NCI-H345 treated with DMSO at 0.1 percent for 48 hours (cell line): Measurements from ENCODE around the gene CR1L.
"Not testable (repeated sequence)": the region's sequence is repeated elsewhere in the genome, so short reads cannot be mapped to it uniquely, and the experiment has no call there.

Experiments
- DNase-seq: peaks from one replicate; lab custom pipeline; 2025; ENCODE audit not compliant: unreplicated experiment; lab: John Stamatoyannopoulos, UW

CR1L gene

DNA sequence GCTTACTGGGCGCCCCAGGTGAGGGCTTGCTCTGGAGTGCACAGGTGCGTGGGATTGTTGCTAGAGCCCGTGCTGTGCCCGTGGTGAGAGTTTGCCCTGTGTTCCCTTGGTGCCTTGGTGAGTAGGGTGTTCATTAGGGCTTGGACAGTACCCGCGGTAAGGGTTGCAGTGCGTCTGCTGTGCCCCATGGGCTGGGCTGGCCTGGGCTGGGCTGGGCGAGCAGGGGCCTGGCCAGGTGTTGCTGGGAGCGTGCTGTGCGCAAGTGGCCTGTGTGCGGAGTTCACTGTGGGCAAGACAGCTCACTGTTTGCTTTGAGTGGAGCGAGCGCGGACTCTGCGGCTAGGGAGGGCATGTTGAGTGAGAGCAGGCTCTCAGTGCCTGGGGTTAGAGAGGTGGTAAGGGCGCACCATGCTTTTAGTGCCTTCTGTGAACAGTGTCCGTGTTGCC, 725 bp downstream of the CR1L start:
- DNase-seq, result no peak

DNA sequence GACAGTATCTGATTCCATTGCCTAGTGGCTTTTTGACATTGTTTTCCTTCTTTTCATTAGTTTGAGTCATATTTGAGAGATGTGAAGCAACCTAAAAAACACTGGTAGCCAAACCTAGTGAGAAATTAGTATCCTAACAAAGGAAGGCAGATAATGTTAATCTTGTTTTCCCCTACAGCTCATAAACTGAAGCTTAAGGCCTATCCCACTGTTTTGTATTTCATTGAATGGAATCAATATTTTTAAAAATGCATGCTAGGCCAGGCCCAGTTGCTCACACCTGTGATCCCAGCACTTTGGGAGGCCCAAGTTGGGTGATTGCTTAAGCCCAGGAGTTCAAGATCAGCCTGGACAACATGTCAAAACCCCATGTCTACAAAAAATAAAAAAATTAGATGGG, 1.2 kb downstream of the CR1L start:
- DNase-seq, result no peak

DNA sequence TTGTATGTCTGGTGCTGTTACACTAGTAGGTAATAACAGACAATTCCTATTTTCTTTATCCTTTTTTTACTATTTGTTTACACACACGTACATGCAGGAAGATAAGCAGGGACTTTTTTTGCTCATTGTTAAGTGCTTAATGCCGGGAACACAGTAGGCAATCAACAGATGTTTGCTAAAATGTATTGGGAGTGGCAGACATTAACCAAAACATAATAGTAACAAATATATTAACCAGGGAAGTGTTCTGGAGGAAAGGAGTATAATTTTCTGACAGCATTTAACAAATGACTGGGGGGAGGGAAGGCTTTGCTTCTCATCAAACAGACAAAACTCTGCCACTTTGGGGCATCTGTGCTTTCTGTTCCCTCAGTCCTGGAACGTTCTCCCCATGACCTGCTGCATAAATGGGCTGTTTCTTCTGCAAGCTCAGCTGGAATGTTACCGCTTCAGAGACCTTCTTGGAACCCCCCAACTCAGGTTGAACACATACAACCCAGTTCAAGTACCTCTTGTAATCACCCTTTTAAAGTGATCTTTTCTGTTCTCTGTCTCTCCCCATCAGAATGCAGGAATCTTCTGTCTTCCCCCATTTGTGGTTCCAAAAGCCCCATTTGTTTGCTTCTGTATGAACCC, 2.1 kb downstream of the CR1L start:
- DNase-seq, result peak; percentile 17

DNA sequence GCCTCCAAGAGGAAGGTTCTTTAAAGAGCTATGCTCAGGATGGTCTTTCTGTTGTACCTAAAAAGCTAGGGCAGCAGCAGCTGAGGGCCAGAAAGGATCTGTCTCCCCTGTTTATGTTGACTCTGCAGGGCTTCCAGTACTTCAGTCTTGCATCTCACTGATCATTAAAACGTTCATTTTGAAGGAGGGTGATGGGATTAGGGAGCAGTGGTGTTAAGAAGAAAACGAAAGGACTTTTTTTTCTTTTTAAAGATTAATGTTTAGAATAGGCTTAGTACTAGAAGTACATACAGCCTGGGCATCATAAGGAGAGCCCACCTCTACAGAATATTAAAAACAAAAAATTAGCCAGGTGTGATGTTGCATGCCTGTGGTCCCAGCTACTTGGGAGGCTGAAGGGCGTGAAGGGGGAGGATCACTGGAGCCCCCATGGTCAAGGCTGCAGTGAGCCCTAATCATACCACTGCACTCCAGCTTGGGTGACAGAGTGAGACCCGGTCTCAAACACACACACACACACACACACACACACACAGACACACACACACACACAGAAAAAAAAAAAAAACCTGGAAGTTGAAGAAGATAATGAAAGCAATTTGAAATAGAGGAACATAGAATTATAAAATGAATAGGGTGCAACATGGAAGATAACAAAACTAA, 2.9 kb downstream of the CR1L start:
- no peak for DNase-seq

DNA sequence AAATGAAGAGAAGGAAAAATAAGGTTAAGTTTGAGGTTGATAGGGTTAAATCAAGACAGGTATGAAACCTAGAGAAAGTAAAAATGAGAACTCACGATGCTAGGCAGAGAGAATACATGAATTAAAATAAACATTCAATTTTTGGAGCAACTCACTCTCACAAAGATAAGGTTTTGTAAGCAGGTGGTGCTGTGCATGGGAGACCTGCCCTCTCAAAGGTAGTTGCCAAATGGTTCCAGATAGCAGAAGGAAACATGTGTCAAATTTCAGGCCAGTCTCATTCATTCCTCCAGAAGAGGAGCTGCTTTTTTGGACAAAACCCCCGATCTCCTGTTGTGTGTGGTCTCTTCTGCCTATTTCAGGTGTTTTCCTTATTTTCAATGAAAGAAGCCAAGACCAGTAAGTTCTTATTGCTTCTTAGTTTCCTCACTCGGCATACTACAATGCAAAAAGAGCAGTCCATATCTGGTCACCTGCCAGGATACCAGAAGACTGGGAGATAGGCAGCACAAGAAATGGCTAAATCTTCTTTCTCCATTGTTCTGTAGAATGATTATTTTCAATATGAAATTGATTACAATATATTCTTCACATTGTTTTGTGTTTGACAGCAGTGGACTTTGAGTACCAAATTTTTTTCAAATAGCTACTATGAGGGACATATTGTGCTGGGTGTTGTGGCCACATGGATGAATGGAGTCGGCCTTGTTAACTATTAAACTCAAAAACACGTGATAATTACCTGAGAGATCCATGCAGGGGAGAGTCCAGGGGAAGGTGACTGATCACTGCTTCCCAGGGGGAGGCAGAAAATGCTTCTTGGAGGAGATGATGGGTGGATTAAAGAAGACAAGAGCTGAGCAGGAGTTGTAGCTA, 3.6 kb downstream of the CR1L start:
- no peak for DNase-seq

DNA sequence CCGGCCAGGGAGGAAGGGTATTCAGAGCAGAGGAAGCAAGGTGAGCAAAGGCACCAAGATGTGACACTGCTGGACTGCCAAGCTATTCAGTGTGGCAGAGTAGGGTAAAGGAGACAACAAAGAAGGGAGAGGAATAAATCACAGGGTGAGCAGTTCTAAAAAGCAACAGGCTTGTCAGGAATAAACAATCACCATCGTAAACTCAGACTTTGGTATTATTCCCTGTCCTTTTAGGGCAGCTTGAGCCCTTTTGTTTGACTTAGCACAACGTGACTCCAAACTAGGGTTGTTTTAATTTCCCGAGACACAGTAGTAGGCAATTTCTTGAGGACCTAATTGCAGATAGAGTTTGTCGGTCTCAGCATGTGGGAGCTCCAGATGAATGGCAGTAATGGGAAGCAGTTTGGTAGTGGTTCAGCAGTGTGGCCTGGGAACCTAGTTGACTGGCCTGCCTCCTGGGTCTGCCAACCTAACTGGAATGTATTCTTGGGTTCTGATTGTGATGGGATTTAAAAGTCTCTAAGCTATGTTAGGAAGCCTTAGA, 4.3 kb downstream of the CR1L start:
- no peak for DNase-seq

DNA sequence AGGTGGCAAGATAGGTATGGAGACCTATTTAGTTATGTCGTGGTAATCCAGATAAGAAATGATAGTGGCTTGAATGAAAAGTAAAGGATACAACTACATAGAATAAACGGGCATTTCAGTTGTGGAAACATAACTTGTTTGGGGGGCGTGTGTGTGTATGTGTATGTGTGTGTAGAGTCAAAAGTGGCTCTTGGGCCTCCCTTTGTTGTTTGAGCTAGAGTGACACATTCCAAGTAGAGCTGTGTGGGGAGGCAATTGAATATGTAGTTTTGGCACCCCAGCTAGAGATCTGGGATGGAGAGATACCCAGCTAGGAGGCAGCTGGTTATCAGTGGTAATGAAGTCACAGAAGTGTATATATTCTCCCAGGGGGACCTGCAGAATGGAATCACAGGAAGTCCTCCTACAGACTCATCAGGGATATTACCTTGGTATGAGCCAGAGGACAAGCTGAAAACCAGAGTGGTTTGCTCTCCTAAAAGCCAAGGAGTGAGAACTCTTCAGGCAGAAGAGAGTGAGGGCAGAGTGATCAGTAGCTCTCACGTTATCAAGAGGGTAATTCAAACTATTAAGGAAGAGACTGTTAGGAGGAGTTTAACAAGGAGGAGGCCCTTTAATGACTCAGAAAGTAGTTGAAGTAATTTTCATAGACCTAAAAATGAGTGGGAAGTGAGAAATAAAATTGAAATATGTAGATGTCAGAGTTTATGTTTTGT, 5.1 kb downstream of the CR1L start:
- no peak for DNase-seq

DNA sequence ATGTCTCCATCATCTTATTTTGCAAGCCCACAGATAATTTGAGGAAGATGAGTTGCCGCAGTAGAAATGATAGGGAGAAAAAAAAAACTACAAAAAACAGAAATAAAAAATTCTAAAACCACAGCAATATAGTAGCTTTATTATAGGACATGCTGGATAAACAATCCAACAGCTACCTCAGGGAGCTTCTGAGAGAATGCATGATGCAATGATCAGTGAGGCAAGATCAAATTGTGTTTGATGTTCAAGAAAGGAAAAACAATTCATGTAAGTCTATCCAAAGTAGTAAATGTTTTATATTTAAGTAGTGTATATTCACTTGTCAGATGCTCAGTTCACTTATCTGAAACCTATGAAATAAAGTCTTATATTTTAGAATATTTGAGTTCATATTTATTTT, 6.7 kb downstream of the CR1L start:
- no peak for DNase-seq

DNA sequence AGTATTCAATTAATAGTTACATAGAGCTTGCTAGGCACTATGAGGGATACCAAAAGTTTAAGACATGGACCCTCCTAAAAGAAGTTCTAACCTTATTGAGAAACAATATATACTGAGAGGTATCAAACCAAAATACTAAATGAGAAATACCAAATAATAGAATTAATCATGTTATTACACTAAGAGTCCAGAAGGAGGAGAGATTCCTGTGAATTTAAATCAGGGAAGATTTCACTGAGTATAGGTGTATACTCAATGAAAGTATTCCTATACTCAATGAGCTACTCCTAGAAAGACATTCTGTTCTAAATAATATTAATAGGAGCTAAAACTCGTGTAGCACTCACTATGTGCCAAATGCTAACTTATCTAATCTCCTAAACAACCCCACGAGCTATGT, 9.4 kb downstream of the CR1L start:
- no peak for DNase-seq

DNA sequence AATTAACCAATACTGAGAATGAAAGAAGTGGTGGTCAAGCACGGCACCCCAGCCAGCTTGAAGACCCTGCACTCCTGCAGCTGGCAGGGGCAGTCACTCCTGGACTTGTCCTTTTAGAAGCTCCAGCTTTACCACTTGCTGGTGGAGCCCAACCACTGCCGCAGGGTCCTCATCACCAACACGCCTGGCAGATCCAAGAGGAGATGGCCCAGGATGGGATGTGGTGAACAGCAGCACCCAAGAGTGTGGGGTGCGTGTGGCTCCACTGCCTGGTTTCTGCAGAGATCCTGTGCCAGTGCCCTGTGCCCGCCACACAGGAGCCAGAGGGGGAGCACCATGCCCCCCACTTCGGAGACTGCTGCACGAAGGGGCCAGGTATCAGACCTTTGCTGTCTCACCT, 13.5 kb downstream of the CR1L start:
- DNase-seq, result no peak

DNA sequence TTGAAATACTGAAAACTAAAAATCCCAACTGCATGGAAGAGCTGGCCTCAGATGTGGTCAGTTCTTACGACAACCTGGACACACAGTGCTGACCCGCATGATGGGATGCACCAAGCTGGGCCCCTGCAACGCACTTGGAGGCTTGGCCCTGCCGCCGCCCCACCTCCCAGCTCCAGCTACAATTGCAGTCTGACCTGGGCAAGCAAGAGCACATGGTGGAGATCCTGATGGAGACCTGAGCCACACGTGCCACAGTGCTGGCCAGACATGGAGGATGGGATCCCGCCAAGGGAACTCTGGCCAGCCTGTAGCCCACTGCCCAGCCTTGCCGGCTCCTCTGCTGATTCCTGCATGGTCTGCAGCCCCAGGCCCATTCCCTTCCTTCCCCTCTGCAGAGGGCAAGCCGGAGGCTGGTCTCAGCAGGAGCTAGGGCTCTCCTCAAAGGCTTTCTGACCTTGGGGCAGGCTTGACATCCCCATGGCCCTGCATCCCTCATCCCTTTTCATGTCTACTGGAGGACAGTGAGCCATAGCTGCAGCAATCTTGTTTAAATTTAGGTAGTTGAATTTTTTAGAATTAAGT, 14.1 kb downstream of the CR1L start:
- DNase-seq, result no peak

DNA sequence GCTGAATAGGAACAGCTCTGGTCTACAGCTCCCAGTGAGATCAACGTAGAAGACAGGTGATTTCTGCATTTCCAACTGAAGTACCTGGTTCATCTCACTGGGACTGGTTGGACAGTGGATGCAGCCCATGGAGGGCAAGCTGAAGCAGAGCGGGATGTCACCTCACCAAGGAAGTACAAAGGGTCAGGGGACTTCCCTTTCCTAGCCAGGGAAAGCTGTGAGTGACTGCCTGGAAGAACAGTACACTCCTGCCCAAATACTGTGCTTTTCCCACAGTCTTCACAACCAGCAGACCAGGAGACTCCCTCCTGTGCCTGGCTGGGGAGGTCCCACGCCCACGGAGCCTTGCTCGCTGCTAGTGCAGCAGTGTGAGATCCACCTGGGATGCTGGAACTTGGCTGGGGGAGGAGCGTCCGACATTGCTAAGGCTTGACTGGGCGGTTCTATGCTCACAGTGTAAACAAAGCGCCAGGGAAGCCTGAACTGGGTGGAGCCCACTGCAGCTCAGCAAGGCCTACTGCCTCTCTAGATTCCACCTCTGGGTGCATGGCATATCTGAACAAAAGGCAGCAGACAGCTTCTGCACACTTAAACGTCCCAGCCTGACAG, 14.7 kb downstream of the CR1L start:
- peak; percentile 25 for DNase-seq

DNA sequence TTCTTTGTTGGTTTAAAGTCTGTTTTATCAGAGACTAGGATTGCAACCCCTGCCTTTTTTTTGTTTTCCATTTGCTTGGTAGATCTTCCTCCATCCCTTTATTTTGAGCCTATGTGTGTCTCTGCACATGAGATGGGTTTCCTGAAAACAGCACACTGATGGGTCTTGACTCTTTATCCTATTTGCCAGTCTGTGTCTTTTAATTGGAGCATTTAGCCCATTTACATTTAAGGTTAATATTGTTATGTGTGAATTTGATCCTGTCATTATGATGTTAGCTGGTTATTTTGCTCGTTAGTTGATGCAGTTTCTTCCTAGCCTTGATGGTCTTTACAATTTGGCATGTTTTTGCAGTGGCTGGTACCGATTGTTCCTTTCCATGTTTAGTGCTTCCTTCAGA, 16.5 kb downstream of the CR1L start:
- DNase-seq, result not testable (repeated sequence)

DNA sequence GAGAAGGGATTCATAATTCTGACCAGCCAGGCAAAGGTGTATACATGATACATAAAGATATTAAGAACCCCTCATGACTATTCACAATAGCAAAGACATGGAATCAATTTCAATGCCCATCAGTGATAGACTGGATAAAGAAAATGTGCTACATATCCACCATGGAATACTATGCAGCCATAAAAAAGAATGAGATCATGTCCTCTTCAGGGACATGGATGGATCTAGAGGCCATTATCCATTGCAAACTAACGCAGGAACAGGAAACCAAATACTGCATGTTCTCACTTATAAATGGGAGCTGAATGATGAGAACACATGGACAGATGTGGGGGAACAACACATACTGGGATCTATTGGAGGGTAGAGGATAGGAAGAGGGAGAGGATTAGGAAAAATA, 21.4 kb downstream of the CR1L start:
- DNase-seq, result no peak

DNA sequence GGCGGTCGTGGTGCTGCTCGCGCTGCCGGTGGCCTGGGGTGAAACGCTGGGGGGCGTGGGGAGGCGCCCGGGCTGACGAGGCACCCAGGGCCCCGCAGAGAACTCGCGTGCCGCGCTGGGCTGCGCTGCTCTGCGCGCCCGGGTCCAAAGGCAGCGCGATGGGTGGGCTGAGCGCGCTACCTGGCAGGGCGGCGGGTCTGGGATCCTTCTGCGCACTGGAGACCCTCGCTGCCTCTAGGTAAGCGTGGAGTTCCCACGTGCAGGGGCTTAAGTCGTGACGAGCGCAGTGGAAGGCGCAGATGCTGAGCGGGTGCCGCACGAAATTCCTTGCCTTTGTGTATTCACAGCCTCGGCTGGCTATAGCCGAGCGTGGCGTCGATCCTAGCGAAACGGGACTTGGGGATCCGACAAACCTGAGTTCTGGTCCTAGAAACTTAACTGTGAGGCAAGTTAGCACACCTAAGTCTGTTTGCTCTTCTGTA, 24.6 kb downstream of the CR1L start:
- no peak for DNase-seq

DNA sequence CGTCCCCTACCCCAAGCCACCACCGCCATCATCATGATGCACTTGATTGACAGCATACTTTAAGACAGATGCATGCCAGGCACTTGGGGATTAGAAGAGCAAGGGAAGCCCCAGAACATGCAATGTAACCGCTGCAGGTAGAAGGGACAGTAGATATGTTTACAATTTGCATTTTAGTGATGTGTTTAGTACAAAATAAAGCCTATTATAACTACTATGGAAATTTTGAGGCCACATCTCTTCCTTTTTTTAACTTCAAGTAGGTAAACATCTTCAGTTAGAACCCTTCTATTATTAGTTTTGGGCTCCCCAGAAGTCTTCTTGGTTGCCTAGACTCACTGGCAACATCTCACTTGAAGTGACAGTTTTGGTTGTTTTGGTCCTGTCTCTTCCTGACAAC, 25.3 kb downstream of the CR1L start:
- DNase-seq, result no peak

DNA sequence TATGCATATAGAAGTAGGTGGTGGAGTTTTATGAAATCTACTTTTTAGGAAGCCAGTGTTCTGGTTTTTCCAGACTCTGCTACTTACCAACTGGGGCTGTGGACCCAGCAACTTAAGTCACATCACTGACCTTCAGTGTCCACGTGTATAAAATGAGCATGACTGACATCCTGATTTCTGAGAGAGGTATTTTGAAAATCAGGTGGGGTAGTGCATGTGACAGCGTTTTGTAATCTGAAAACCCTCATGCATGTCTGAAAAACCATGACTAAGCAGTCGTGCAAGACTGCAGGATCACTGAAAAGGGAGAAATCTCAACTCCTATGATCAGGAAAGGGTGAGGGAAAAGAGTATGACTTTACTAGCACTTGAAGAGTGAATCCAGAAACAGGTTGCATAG, 26.1 kb downstream of the CR1L start:
- DNase-seq, result no peak

DNA sequence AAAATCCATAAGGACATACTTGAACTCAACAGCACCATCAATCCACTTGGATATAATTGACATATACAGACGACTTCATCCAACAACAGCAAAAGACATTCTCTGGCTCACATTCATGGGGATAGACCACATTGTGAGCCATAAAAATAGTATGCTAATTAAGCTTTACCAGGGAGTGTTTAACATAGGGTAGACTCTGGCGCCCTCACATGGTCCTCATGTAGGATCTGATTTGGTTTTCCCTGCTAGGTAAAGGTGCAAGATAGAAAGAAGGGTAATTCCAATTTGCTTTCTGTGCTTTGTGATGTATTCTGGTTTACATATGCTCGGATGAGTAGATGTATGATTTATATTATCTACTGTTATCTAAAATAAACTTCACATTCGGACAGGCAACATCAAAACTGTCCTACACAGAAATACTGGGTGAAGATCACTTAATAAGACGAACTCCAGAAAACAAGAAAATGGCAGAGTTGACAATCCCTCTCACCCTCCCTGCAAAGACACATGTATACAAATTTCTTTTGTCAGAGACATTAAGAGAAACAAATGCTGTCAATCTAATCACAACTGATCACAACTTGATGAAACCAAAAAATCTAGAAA, 27.7 kb downstream of the CR1L start:
- peak; percentile 76 for DNase-seq

DNA sequence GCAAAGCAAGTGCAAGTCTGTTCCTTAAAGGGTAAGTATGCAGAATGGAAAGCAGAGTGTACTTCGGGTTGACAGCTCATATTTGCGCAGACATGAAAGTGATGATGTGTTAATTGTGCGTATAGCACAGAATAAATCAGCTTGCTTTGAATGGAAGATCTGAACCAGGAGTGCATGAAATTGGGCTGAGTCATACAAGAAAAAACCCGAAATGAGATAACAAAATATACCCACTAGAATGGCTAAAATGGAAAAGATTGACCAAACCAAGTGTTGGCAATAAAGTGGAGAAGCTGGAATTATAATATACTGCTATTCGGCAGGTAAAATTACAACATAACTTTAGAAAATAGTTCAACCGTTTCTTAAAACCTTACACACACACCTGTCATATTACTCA, 28.5 kb downstream of the CR1L start:
- DNase-seq, result no peak

DNA sequence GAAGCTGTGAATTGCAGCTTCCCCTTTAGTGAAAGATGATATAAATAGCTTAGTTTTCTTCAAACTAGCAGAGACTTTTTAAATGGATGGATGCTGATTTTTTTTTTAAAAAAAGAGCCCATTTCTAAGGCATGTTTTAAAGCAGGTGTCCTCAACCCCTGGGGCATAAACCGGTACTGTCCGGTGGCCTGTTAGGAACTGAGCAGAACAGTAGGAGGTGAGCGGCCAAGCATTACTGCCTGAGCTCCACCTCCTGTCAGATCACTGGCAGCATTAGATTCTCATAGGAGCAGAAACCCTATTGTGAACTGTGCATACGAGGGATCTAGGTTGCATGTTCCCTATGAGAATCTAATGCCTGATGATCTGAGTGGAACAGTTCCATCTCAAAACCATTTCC, 31.2 kb downstream of the CR1L start:
- DNase-seq, result no peak
